ENCODE measurements around the gene OR1J2. TPM values are rescaled to one million over a fixed set of nuclear protein-coding genes. Genes with fewer than 3 reads are reported as not detected.
"Not testable (repeated sequence)": the region's sequence is repeated elsewhere in the genome, so short reads cannot be mapped to it uniquely, and the experiment has no call there.

The OR1J2 gene
- total RNA-seq, 1 donor from 2014 or later, result not detected

GRCh38 chr9:122536134-122536533 lies 25.5 kb downstream of the OR1J2 start:
- peaks cover 7% of the 10 kb centered on the region for H3K9me3 Mint-ChIP-seq

GRCh38 chr9:122537066-122537465 lies 26.5 kb downstream of the OR1J2 start:
- H3K36me3 Mint-ChIP-seq; DNase-seq (ENCODE audit: extremely low spot score, unreplicated experiment); H3K27ac Mint-ChIP-seq; H3K4me1 Mint-ChIP-seq (ENCODE audit: unreplicated experiment); H3K4me3 Mint-ChIP-seq; H3K9me3 Mint-ChIP-seq: not testable (repeated sequence)
- H3K27me3 Mint-ChIP-seq, result peaks cover 13% of the 10 kb centered on the region

More at GRCh38 chr9:122536134-122536533, 25.5 kb downstream of the OR1J2 start:
- Mint-ChIP-seq H3K36me3 (no peaks in the 10 kb centered on the region), H3K27me3 (peaks cover 13% of the 10 kb centered on the region), H3K27ac (no peak overlapping the region), H3K4me3 (no peak overlapping the region), H3K4me1 (ENCODE audit: unreplicated experiment) (no peaks in the 10 kb centered on the region)
- DNase-seq (ENCODE audit: extremely low spot score, unreplicated experiment), result no peak
- no peak for TF ChIP-seq CTCF (conservative IDR thresholded peaks at IDR 0.05)

GRCh38 chr9:122538757-122539156 lies 28.2 kb downstream of the OR1J2 start:
- no peak overlapping the region for H3K27ac Mint-ChIP-seq
- no peak for TF ChIP-seq CTCF (conservative IDR thresholded peaks at IDR 0.05)
- no peak for DNase-seq (ENCODE audit: extremely low spot score, unreplicated experiment)
- H3K27me3 Mint-ChIP-seq, result peaks cover 7% of the 10 kb centered on the region
- H3K36me3 Mint-ChIP-seq, result no peaks in the 10 kb centered on the region
- H3K9me3 Mint-ChIP-seq, result peaks cover 7% of the 10 kb centered on the region
- H3K4me3 Mint-ChIP-seq, result no peak overlapping the region
- no peaks in the 10 kb centered on the region for H3K4me1 Mint-ChIP-seq (ENCODE audit: unreplicated experiment)

GRCh38 chr9:122546196-122546595 lies 35.6 kb downstream of the OR1J2 start:
- no peaks in the 10 kb centered on the region for H3K36me3 Mint-ChIP-seq
- no peaks in the 10 kb centered on the region for H3K9me3 Mint-ChIP-seq
- no peak for TF ChIP-seq CTCF (conservative IDR thresholded peaks at IDR 0.05)
- H3K4me1 Mint-ChIP-seq (ENCODE audit: unreplicated experiment), result no peaks in the 10 kb centered on the region
- H3K4me3 Mint-ChIP-seq, result no peak overlapping the region
- DNase-seq (ENCODE audit: extremely low spot score, unreplicated experiment), result no peak
- no peaks in the 10 kb centered on the region for H3K27me3 Mint-ChIP-seq
- no peak overlapping the region for H3K27ac Mint-ChIP-seq

- no peak overlapping the region for H3K27ac Mint-ChIP-seq
- H3K36me3 Mint-ChIP-seq, result no peaks in the 10 kb centered on the region
- no peaks in the 10 kb centered on the region for H3K9me3 Mint-ChIP-seq
- DNase-seq (ENCODE audit: extremely low spot score, unreplicated experiment), result no peak
- H3K4me3 Mint-ChIP-seq, result no peak overlapping the region
- no peaks in the 10 kb centered on the region for H3K4me1 Mint-ChIP-seq (ENCODE audit: unreplicated experiment)
- peaks cover 6% of the 10 kb centered on the region for H3K27me3 Mint-ChIP-seq
- TF ChIP-seq CTCF (conservative IDR thresholded peaks at IDR 0.05), result no peak
Measured at GRCh38 chr9:122551371-122551770, 40.8 kb downstream of the OR1J2 start.

- no peak for DNase-seq (ENCODE audit: extremely low spot score, unreplicated experiment)
- Mint-ChIP-seq H3K27ac (no peak within 1 kb of the TSS), H3K4me3 (no peak within 1 kb of the TSS), H3K4me1 (ENCODE audit: unreplicated experiment) (no peaks in the 10 kb centered on the region), H3K36me3 (no peaks in the 10 kb centered on the region), H3K9me3 (no peaks in the 10 kb centered on the region), H3K27me3 (peaks cover 6% of the 10 kb centered on the region)
- TF ChIP-seq CTCF (conservative IDR thresholded peaks at IDR 0.05), result no peak
Measured at GRCh38 chr9:122552812-122553211, 42.2 kb downstream of the OR1J2 start, which contains the start of gene OR1N2. OR1N2 (plus strand) TSS chr9:122553112; CDS start chr9:122553212, 100 bp downstream.

Other genes starting within 250 kb of the OR1J2 start
- 23.3 and 24.2 TPM in 2 replicates for gene RBM18, start 246.0 kb upstream of the OR1J2 start, total RNA-seq (ENCODE audit: low replicate concordance)
- 41.2 and 51.4 TPM in 2 replicates for gene MRRF, start 245.9 kb upstream of the OR1J2 start, total RNA-seq (ENCODE audit: low replicate concordance)
- gene PTGS1, start 139.8 kb upstream of the OR1J2 start, total RNA-seq (ENCODE audit: low replicate concordance), result 1.1 and 1.7 TPM in 2 replicates
- gene OR1J1, start 32.9 kb upstream of the OR1J2 start, total RNA-seq (ENCODE audit: low replicate concordance), result not detected in 2 replicates
- not detected in 2 replicates for gene OR1J4, start 8.3 kb downstream of the OR1J2 start, total RNA-seq (ENCODE audit: low replicate concordance)
- gene OR1N1, start 16.5 kb downstream of the OR1J2 start, total RNA-seq (ENCODE audit: low replicate concordance), result not detected in 2 replicates
- not detected in 2 replicates for gene OR1N2, start 42.3 kb downstream of the OR1J2 start, total RNA-seq (ENCODE audit: low replicate concordance)
- gene OR1L8, start 72.6 kb downstream of the OR1J2 start, total RNA-seq (ENCODE audit: low replicate concordance), result not detected in 2 replicates
- not detected in 2 replicates for gene OR1Q1, start 103.9 kb downstream of the OR1J2 start, total RNA-seq (ENCODE audit: low replicate concordance)
- gene OR1B1, start 146.8 kb downstream of the OR1J2 start, total RNA-seq (ENCODE audit: low replicate concordance), result not detected in 2 replicates
- gene OR1L1, start 150.9 kb downstream of the OR1J2 start, total RNA-seq (ENCODE audit: low replicate concordance), result not detected in 2 replicates
- gene OR1L3, start 164.3 kb downstream of the OR1J2 start, total RNA-seq (ENCODE audit: low replicate concordance), result not detected in 2 replicates
- not detected in 2 replicates for gene OR1L4, start 213.2 kb downstream of the OR1J2 start, total RNA-seq (ENCODE audit: low replicate concordance)
- gene OR1L6, start 231.5 kb downstream of the OR1J2 start, total RNA-seq (ENCODE audit: low replicate concordance), result not detected in 2 replicates